Brain microvascular endothelial cell (primary cell): ENCODE data around the gene ADAD2.
"Not testable (repeated sequence)": the region's sequence is repeated elsewhere in the genome, so short reads cannot be mapped to it uniquely, and the experiment has no call there.

Experiments used
- DNase-seq: peaks from one replicate; pipeline ENCODE4 v3.0.0-alpha.2; 2020
- H3K27ac ChIP-seq: fragments of 250-450 bp; sonication (Bioruptor Pico); 2 replicates; pipeline ENCODE4 v1.5.1; 2020; ENCODE audit warnings: mild to moderate bottlenecking, moderate library complexity
- H3K27me3 ChIP-seq: fragments of 250-450 bp; sonication (Bioruptor Pico); replicated peaks from 2 replicates; pipeline ENCODE4 v1.5.1; 2020; ENCODE audit warnings: mild to moderate bottlenecking
- H3K36me3 ChIP-seq: fragments of 250-450 bp; sonication (Bioruptor Pico); replicated peaks from 2 replicates; pipeline ENCODE4 v1.5.1; 2020; ENCODE audit warnings: mild to moderate bottlenecking
- H3K4me3 ChIP-seq: 2 replicates; pipeline ENCODE4 v1.5.1; 2011; ENCODE audit warnings: low read depth, mild to moderate bottlenecking, control low read depth, low read length, moderate library complexity
- CTCF ChIP-seq: IDR thresholded peaks from 2 replicates; pipeline ENCODE4 v1.5.1; 2011; ENCODE audit warnings: low read depth, mild to moderate bottlenecking, moderate library complexity, low read length, control low read depth, inconsistent platforms; ENCODE audit errors: missing control alignments
- in situ Hi-C: cut with HindIII; loops from 2 replicates; pipeline ENCODE4 v1.10.0; 2017; ENCODE audit warnings: low sequenced_read_pairs, low pct_ligation_motif_present

Gene ADAD2

GRCh38 chr16:84209989-84210388 lies 19.0 kb downstream of the ADAD2 start:
- no peak for DNase-seq
- Histone ChIP-seq H3K36me3 (no peaks in the 10 kb centered on the region), H3K27me3 (no peaks in the 10 kb centered on the region), H3K27ac (no peak overlapping the region), H3K4me3 (no peak overlapping the region)
- TF ChIP-seq CTCF, result peak; percentile 33
- in situ Hi-C loops, result no loop called here

GRCh38 chr16:84212154-84212553 lies 21.2 kb downstream of the ADAD2 start:
- Histone ChIP-seq H3K27me3 (no peaks in the 10 kb centered on the region), H3K36me3 (no peaks in the 10 kb centered on the region), H3K27ac (no peak overlapping the region), H3K4me3 (no peak overlapping the region)
- in situ Hi-C loops, result no loop called here
- no peak for DNase-seq
- TF ChIP-seq CTCF, result no peak

- in situ Hi-C loops, result no loop called here
- no peak overlapping the region for H3K4me3 ChIP-seq
- DNase-seq, result no peak
- no peaks in the 10 kb centered on the region for H3K27me3 ChIP-seq
- no peak for TF ChIP-seq CTCF
- no peak overlapping the region for H3K27ac ChIP-seq
- no peaks in the 10 kb centered on the region for H3K36me3 ChIP-seq
These were observed 21.7 kb downstream of the ADAD2 start for GRCh38 chr16:84212631-84213030.

GRCh38 chr16:84214451-84215066 lies 23.6 kb downstream of the ADAD2 start:
- no peak overlapping the region for H3K4me3 ChIP-seq
- no peak for DNase-seq
- H3K27ac ChIP-seq, result no peak overlapping the region
- no peak for TF ChIP-seq CTCF
- in situ Hi-C loops, result no loop called here
- no peaks in the 10 kb centered on the region for H3K36me3 ChIP-seq
- H3K27me3 ChIP-seq, result no peaks in the 10 kb centered on the region

GRCh38 chr16:84215531-84215930 lies 24.6 kb downstream of the ADAD2 start:
- no peak overlapping the region for H3K4me3 ChIP-seq
- H3K36me3 ChIP-seq, result no peaks in the 10 kb centered on the region
- in situ Hi-C loops, result no loop called here
- no peak for DNase-seq
- no peaks in the 10 kb centered on the region for H3K27me3 ChIP-seq
- no peak overlapping the region for H3K27ac ChIP-seq
- TF ChIP-seq CTCF, result no peak

GRCh38 chr16:84216144-84216543 lies 25.2 kb downstream of the ADAD2 start:
- in situ Hi-C loops, DNase-seq, H3K27me3 ChIP-seq, H3K27ac ChIP-seq, H3K36me3 ChIP-seq, H3K4me3 ChIP-seq: not testable (repeated sequence)
